Measurements from ENCODE around the gene JHY. TPM values are rescaled to one million over a fixed set of nuclear protein-coding genes. Genes with fewer than 3 reads are reported as not detected.

JHY gene
- total RNA-seq, 4 donors from 2014 or later: 9.6 to 14.9 (median 10.6) TPM

DNA sequence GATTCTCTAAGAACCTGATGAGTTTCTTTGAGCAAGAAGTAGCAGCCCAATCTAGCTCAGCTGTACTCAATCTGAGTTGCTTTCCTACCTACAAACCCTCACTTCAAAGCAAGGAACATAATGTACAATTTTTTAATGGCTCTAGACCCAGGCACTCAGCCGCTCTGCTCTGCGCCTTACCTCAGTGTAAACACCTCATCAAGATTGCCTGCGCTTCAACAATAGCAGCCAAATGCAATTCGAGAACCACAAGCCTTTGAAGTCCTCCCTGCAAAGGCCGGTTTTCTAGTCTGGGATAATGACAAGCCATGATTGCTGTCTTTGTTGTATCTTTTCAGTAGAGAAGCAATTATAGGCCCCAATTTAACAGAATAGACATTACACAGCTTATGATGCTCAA lies 38.0 kb downstream of the JHY start:
- no peak overlapping the region for H3K27ac ChIP-seq (replicated peaks in 1 of 4)
- DNase-seq (ENCODE audit: extremely low spot score): no peak
- peaks cover 0 to 9% (median 3%) of the 10 kb centered on the region in 4 donors for H3K4me1 ChIP-seq
- H3K27me3 ChIP-seq: no peaks in the 10 kb centered on the region
- H3K9me3 ChIP-seq: no peaks in the 10 kb centered on the region
- TF ChIP-seq POLR2A (IDR thresholded peaks at IDR 0.05; ENCODE audit: low read depth) (no peak), EP300 (IDR thresholded peaks at IDR 0.05) (no peak), CTCF (IDR thresholded peaks at IDR 0.05) (no peak), POLR2AphosphoS5 (IDR thresholded peaks at IDR 0.05) (no peak)
- peaks cover 0 to 8% (median 4%) of the 10 kb centered on the region in 4 donors for H3K36me3 ChIP-seq
- H3K4me3 ChIP-seq: no peak overlapping the region
- intact Hi-C loops (cut with DNase I): no loop called here
- WGBS: 91% methylated on average over 5 of the region's 5 CpGs

DNA sequence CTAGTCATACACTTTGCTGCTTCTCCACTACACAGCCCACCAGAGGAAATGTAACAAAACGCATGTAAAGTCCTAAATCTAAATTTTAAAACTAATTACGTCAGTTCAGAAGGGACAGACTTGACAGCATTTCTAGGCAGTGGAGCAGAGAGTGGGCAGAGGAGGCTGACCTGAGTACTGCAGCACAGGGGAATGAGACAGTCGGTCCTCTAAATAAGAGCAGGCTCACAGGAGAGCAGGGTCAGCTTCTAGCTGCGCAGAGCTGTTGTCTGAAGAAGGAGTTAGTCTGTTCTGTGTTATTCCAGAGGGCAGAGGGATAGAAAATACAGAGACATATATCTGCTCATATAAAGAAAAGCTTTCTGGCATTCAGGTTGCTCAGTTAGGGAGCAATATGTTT lies 40.3 kb downstream of the JHY start:
- DNase-seq (ENCODE audit: extremely low spot score): no peak
- H3K4me1 ChIP-seq: peaks cover 0 to 9% (median 3%) of the 10 kb centered on the region in 4 donors
- no peak overlapping the region for H3K4me3 ChIP-seq
- no peaks in the 10 kb centered on the region for H3K9me3 ChIP-seq
- WGBS: 71% methylated on average over 4 of the region's 4 CpGs
- peaks cover 0 to 18% (median 5%) of the 10 kb centered on the region in 4 donors for H3K36me3 ChIP-seq
- no peak for TF ChIP-seq EP300 (IDR thresholded peaks at IDR 0.05)
- TF ChIP-seq POLR2A (IDR thresholded peaks at IDR 0.05; ENCODE audit: low read depth): no peak
- no peak for TF ChIP-seq CTCF (IDR thresholded peaks at IDR 0.05)
- H3K27me3 ChIP-seq: no peaks in the 10 kb centered on the region
- no peak overlapping the region for H3K27ac ChIP-seq (replicated peaks in 1 of 4)
- intact Hi-C loops (cut with DNase I): no loop called here

DNA sequence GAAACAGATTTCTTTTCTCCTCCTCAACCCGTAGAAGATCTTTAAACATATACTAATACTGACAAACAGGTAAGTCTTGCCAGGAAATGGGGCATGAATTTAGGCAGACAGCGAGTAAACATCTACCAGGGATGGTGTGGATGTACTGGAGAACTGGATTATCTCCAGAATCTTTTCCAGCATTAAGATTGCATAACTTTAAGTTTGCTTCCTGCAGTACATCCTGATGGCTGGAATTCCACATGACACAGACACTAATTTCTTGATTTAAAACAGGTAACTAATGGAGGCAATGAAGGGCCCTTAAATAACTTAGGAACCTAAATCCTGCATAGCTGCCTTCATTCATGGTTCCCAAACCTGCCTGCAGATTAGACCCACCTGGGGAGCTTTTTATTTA lies 40.7 kb downstream of the JHY start:
- no peak overlapping the region for H3K27ac ChIP-seq (replicated peaks in 1 of 4)
- intact Hi-C loops (cut with DNase I): no loop called here
- DNase-seq (ENCODE audit: extremely low spot score): no peak

DNA sequence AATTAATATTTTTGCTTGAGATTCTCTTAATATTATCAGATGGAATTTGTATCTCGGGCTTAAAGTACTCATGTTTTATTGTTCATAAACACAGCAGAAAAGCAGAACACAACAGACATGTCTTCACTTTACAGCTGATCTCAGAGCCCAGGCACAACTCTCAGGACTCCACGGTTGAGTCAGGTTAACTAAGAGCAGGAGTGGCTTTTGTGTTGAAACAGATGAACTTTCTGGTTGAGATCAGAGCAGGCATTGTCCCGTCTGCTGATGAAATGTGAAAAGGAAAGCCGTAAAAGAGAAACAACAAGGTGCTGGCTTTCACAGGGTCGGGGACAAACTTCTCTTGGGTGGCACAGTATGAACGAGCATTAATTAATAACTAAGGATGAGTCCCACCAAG lies 49.0 kb downstream of the JHY start:
- WGBS: 94% methylated on average over 6 of the region's 6 CpGs
- H3K36me3 ChIP-seq: peaks cover 0 to 11% (median 3%) of the 10 kb centered on the region in 4 donors
- H3K27ac ChIP-seq (replicated peaks in 1 of 4): no peak overlapping the region
- intact Hi-C loops (cut with DNase I): no loop called here
- no peak overlapping the region for H3K4me3 ChIP-seq
- TF ChIP-seq EP300 (IDR thresholded peaks at IDR 0.05) (no peak), POLR2AphosphoS5 (IDR thresholded peaks at IDR 0.05) (no peak), POLR2A (IDR thresholded peaks at IDR 0.05; ENCODE audit: low read depth) (no peak), CTCF (IDR thresholded peaks at IDR 0.05) (no peak)
- H3K27me3 ChIP-seq: no peaks in the 10 kb centered on the region
- no peaks in the 10 kb centered on the region for H3K9me3 ChIP-seq
- DNase-seq (ENCODE audit: extremely low spot score): no peak
- H3K4me1 ChIP-seq: no peaks in the 10 kb centered on the region

More for the DNA sequence above, 40.7 kb downstream of the JHY start:
- H3K27me3 ChIP-seq: no peaks in the 10 kb centered on the region
- 72% methylated on average over 2 of the region's 2 CpGs for WGBS
- no peak overlapping the region for H3K4me3 ChIP-seq
- peaks cover 0 to 9% (median 3%) of the 10 kb centered on the region in 4 donors for H3K4me1 ChIP-seq
- H3K9me3 ChIP-seq: no peaks in the 10 kb centered on the region
- peaks cover 0 to 19% (median 5%) of the 10 kb centered on the region in 4 donors for H3K36me3 ChIP-seq
- TF ChIP-seq CTCF (IDR thresholded peaks at IDR 0.05): no peak
- TF ChIP-seq POLR2A (IDR thresholded peaks at IDR 0.05; ENCODE audit: low read depth): no peak
- TF ChIP-seq POLR2AphosphoS5 (IDR thresholded peaks at IDR 0.05): no peak
- TF ChIP-seq EP300 (IDR thresholded peaks at IDR 0.05): no peak

DNA sequence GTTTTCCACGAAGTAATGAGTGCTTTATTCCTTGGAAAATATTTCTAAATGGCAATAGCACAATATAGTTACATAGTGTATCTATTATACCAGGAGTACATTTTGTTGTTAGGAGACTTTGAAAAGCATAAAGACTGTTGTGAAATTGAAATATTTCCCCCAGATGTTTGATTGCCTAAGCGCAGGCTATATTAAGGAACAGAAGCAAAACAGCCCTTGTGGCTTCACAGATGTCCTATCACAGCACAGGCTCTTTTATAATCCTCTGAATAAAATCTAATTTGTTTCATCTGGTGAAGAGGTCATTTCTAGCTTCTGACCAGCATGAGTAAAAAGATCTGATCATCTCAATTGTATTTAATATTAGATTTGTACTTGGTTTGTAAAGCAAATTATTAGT lies 50.9 kb downstream of the JHY start:
- H3K4me3 ChIP-seq: no peak overlapping the region
- H3K27me3 ChIP-seq: no peaks in the 10 kb centered on the region
- WGBS: 54% methylated on average over 2 of the region's 2 CpGs
- no peak overlapping the region for H3K27ac ChIP-seq (replicated peaks in 1 of 4)
- H3K9me3 ChIP-seq: no peaks in the 10 kb centered on the region
- no peak for TF ChIP-seq POLR2A (IDR thresholded peaks at IDR 0.05; ENCODE audit: low read depth)
- no peak for TF ChIP-seq POLR2AphosphoS5 (IDR thresholded peaks at IDR 0.05)
- no peak for TF ChIP-seq CTCF (IDR thresholded peaks at IDR 0.05)
- no peak for TF ChIP-seq EP300 (IDR thresholded peaks at IDR 0.05)
- intact Hi-C loops (cut with DNase I): no loop called here
- peaks cover 0 to 7% (median under 1%) of the 10 kb centered on the region in 4 donors for H3K36me3 ChIP-seq
- no peaks in the 10 kb centered on the region for H3K4me1 ChIP-seq
- DNase-seq (ENCODE audit: extremely low spot score): no peak

Measured in esophagus muscularis mucosa (tissue), 4 donors.